ENCODE data around the gene CACNA2D3. TPM values are rescaled to one million over a fixed set of nuclear protein-coding genes. Genes with fewer than 3 reads are reported as not detected.
"Not testable (repeated sequence)": the region's sequence is repeated elsewhere in the genome, so short reads cannot be mapped to it uniquely, and the experiment has no call there.

CACNA2D3 gene
- total RNA-seq, 1 experiment from 2014 or later = 2.0 TPM

- no peak for DNase-seq (ENCODE audit: low read depth)
Measured at GRCh38 chr3:54964081-54964480, 841.7 kb downstream of the CACNA2D3 start.

GRCh38 chr3:54965746-54966145, 843.4 kb downstream of the CACNA2D3 start:
- peak; percentile 84 for DNase-seq (ENCODE audit: low read depth)

- DNase-seq (ENCODE audit: low read depth) = no peak
Measured at GRCh38 chr3:54966979-54967378, 844.6 kb downstream of the CACNA2D3 start.

- DNase-seq (ENCODE audit: low read depth) = no peak
Measured at GRCh38 chr3:54967731-54968161, 845.4 kb downstream of the CACNA2D3 start.

GRCh38 chr3:54968546-54969172, 846.3 kb downstream of the CACNA2D3 start:
- peak; percentile 62 for DNase-seq (ENCODE audit: low read depth)

- no peak for DNase-seq (ENCODE audit: low read depth)
Measured at GRCh38 chr3:54969652-54970051, 847.3 kb downstream of the CACNA2D3 start.

GRCh38 chr3:54970895-54971294, 848.5 kb downstream of the CACNA2D3 start:
- DNase-seq (ENCODE audit: low read depth) = no peak

- DNase-seq (ENCODE audit: low read depth) = no peak
Measured at GRCh38 chr3:54977439-54977838, 855.1 kb downstream of the CACNA2D3 start.

GRCh38 chr3:54977946-54978345, 855.6 kb downstream of the CACNA2D3 start:
- DNase-seq (ENCODE audit: low read depth) = not testable (repeated sequence)

GRCh38 chr3:54982807-54983206, 860.5 kb downstream of the CACNA2D3 start:
- no peak for DNase-seq (ENCODE audit: low read depth)

- no peak for DNase-seq (ENCODE audit: low read depth)
Measured at GRCh38 chr3:54983266-54984099, 861.1 kb downstream of the CACNA2D3 start.

GRCh38 chr3:54985856-54986255, 863.5 kb downstream of the CACNA2D3 start:
- no peak for DNase-seq (ENCODE audit: low read depth)

GRCh38 chr3:54986294-54986693, 863.9 kb downstream of the CACNA2D3 start:
- no peak for DNase-seq (ENCODE audit: low read depth)

- no peak for DNase-seq (ENCODE audit: low read depth)
Measured at GRCh38 chr3:54987719-54988118, 865.4 kb downstream of the CACNA2D3 start.

- no peak for DNase-seq (ENCODE audit: low read depth)
Measured at GRCh38 chr3:54988302-54988837, 866.0 kb downstream of the CACNA2D3 start.

GRCh38 chr3:54988838-54989630, 866.7 kb downstream of the CACNA2D3 start:
- peak; percentile 17 for DNase-seq (ENCODE audit: low read depth)

GRCh38 chr3:54994111-54994513, 871.8 kb downstream of the CACNA2D3 start:
- DNase-seq (ENCODE audit: low read depth) = no peak

GRCh38 chr3:54999159-54999558, 876.8 kb downstream of the CACNA2D3 start:
- peak; percentile 80 for DNase-seq (ENCODE audit: low read depth)

- peak; percentile 80 for DNase-seq (ENCODE audit: low read depth)
Measured at GRCh38 chr3:54999811-55000210, 877.5 kb downstream of the CACNA2D3 start.

GRCh38 chr3:55000546-55000945, 878.2 kb downstream of the CACNA2D3 start:
- peak; percentile 85 for DNase-seq (ENCODE audit: low read depth)

- DNase-seq (ENCODE audit: low read depth) = no peak
Measured at GRCh38 chr3:55000953-55001352, 878.6 kb downstream of the CACNA2D3 start.

- no peak for DNase-seq (ENCODE audit: low read depth)
Measured at GRCh38 chr3:55002416-55002930, 880.1 kb downstream of the CACNA2D3 start.
